Esophagus squamous epithelium (tissue), 5 donors: ENCODE data around the gene STIMATE. TPM values are rescaled to one million over a fixed set of nuclear protein-coding genes. Genes with fewer than 3 reads are reported as not detected.

ENCODE experiments used
- DNase-seq: peaks from one replicate; lab custom pipeline; 2025; lab: John Stamatoyannopoulos, UW
- H3K27ac ChIP-seq, 4 donors: fragments of 200-600 bp; sonication (generic); one replicate each; pipeline ENCODE4 v1.5.1; 2016 to 2019; ENCODE audit warnings: mild to moderate bottlenecking in 1 of 4
- H3K27me3 ChIP-seq, 4 donors: fragments of 200-600 bp; sonication (generic); 1 replicate in 3 of 4; 2 replicates in 1 of 4; pipeline versions ENCODE4 v1.5.1 to v1.6.0; 2017 to 2021; ENCODE audit warnings: antibody characterized with exemption in 1 of 4
- H3K36me3 ChIP-seq, 3 donors: fragments of 200-600 bp; sonication (generic); one replicate each; pipeline ENCODE4 v1.5.1; 2016 to 2019
- H3K4me1 ChIP-seq, 3 donors: fragments of 200-600 bp; sonication (generic); one replicate each; pipeline ENCODE4 v1.5.1; 2017 to 2019
- H3K4me3 ChIP-seq, 4 donors: fragments of 200-600 bp; sonication (generic); 1 replicate in 3 of 4; 2 replicates in 1 of 4; pipeline ENCODE4 v1.5.1; 2016 to 2019; ENCODE audit warnings: mild to moderate bottlenecking in 2 of 4, moderate library complexity in 1 of 4
- H3K9me3 ChIP-seq, 3 donors: fragments of 200-600 bp; sonication (generic); one replicate each; pipeline ENCODE4 v1.5.1; 2016 to 2019
- CTCF ChIP-seq, 6 experiments: fragments of 450-650 bp in 4 of 6; fragments of 200-600 bp in 2 of 6; sonication (generic) in 2 of 6; IDR thresholded peaks; one replicate each; pipeline ENCODE4 v1.5.1; 2016 to 2019; ENCODE audit warnings: antibody characterized with exemption in 6 of 6, mild to moderate bottlenecking in 4 of 6, moderate library complexity in 4 of 6
- POLR2A ChIP-seq, 4 donors: fragments of 450-650 bp; IDR thresholded peaks; one replicate each; pipeline ENCODE4 v1.6.1; 2017; ENCODE audit warnings: antibody characterized with exemption in 4 of 4, mild to moderate bottlenecking in 4 of 4, moderate library complexity in 3 of 4
- WGBS, 2 donors: methylation state at CpG; one replicate each; pipeline ENCODE4 v1.1.5; 2018; 5-methylcytosine and 5-hydroxymethylcytosine counted together
- intact Hi-C: fragments of 100-400 bp; cut with DNase I; formaldehyde crosslinking; loops from one replicate; pipeline ENCODE4 v1.15.0; 2022
- total RNA-seq, 4 donors: library from RNA; depleted of rRNA; stranded (reverse); fragments of >200 nt; gene quantifications; one replicate each; pipeline ENCODE4 v1.1.0, GENCODE V29; 2016
- donor health status: DM: yes; HTN: yes; CAD: no.

Gene STIMATE
- total RNA-seq, 4 donors from 2014 or later, result 7.0 to 14.7 (median 12.4) TPM

GRCh38 chr3:52891615-52892081 lies 5.7 kb downstream of the STIMATE start:
- peak overlapping the region in 3 of 4 donors; percentile 56 to 86 (median 66) for H3K27ac ChIP-seq
- H3K27me3 ChIP-seq, result no peaks in the 10 kb centered on the region
- 46 to 69% methylated on average over 2 of the region's 2 CpGs for WGBS, 2 donors
- no peaks in the 10 kb centered on the region for H3K9me3 ChIP-seq
- no peak overlapping the region for H3K4me3 ChIP-seq
- TF ChIP-seq POLR2A (IDR thresholded peaks at IDR 0.05) (no peak), CTCF (IDR thresholded peaks at IDR 0.05) (no peak)
- no peaks in the 10 kb centered on the region for H3K36me3 ChIP-seq
- no peak for DNase-seq
- peaks cover 12 to 62% (median 27%) of the 10 kb centered on the region in 3 donors for H3K4me1 ChIP-seq
- intact Hi-C loops, result no loop called here

- H3K4me3 ChIP-seq, result no peak overlapping the region
- H3K9me3 ChIP-seq, result no peaks in the 10 kb centered on the region
- H3K27ac ChIP-seq, result peak overlapping the region in 3 of 4 donors; percentile 45 to 56 (median 46)
- peaks cover 12 to 62% (median 24%) of the 10 kb centered on the region in 3 donors for H3K4me1 ChIP-seq
- TF ChIP-seq CTCF (IDR thresholded peaks at IDR 0.05) (no peak), POLR2A (IDR thresholded peaks at IDR 0.05) (no peak)
- intact Hi-C loops, result no loop called here
- H3K27me3 ChIP-seq, result no peaks in the 10 kb centered on the region
- WGBS, 2 donors, result 66 to 77% methylated on average over 7 of the region's 9 CpGs
- DNase-seq, result no peak
- peaks cover 0 to under 1% (median 0%) of the 10 kb centered on the region in 3 donors for H3K36me3 ChIP-seq
These were observed 6.2 kb downstream of the STIMATE start for GRCh38 chr3:52891164-52891563.

- peak overlapping the region in 1 of 4 donors; percentile 45 for H3K27ac ChIP-seq
- no peak for TF ChIP-seq CTCF (IDR thresholded peaks at IDR 0.05)
- TF ChIP-seq POLR2A (IDR thresholded peaks at IDR 0.05), result no peak
- peaks cover 12 to 60% (median 20%) of the 10 kb centered on the region in 3 donors for H3K4me1 ChIP-seq
- H3K4me3 ChIP-seq, result no peak overlapping the region
- H3K9me3 ChIP-seq, result no peaks in the 10 kb centered on the region
- 55 to 82% methylated on average over 5 of the region's 5 CpGs for WGBS, 2 donors
- peaks cover 0 to 4% (median 0%) of the 10 kb centered on the region in 3 donors for H3K36me3 ChIP-seq
- no peak for DNase-seq
- intact Hi-C loops, result no loop called here
- no peaks in the 10 kb centered on the region for H3K27me3 ChIP-seq
These were observed 6.6 kb downstream of the STIMATE start for GRCh38 chr3:52890735-52891134.

- intact Hi-C loops, result no loop called here
- no peak overlapping the region for H3K27ac ChIP-seq
- no peaks in the 10 kb centered on the region for H3K9me3 ChIP-seq
- TF ChIP-seq CTCF (IDR thresholded peaks at IDR 0.05) (no peak), POLR2A (IDR thresholded peaks at IDR 0.05) (no peak)
- H3K4me3 ChIP-seq, result no peak overlapping the region
- 92 to 96% methylated on average over 6 to 8 of the region's 8 CpGs for WGBS, 2 donors
- H3K36me3 ChIP-seq, result peaks cover 0 to 11% (median 0%) of the 10 kb centered on the region in 3 donors
- H3K27me3 ChIP-seq, result no peaks in the 10 kb centered on the region
- DNase-seq, result no peak
- H3K4me1 ChIP-seq, result peaks cover 12 to 51% (median 17%) of the 10 kb centered on the region in 3 donors
These were observed 7.4 kb downstream of the STIMATE start for GRCh38 chr3:52889901-52890300.

GRCh38 chr3:52887166-52887565 lies 10.2 kb downstream of the STIMATE start:
- no peak overlapping the region for H3K4me3 ChIP-seq
- H3K27ac ChIP-seq, result no peak overlapping the region
- no peak for DNase-seq
- H3K4me1 ChIP-seq, result peaks cover 9 to 24% (median 9%) of the 10 kb centered on the region in 3 donors
- TF ChIP-seq POLR2A (IDR thresholded peaks at IDR 0.05), result no peak
- TF ChIP-seq CTCF (IDR thresholded peaks at IDR 0.05), result no peak
- intact Hi-C loops, result no loop called here
- H3K27me3 ChIP-seq, result no peaks in the 10 kb centered on the region
- no peaks in the 10 kb centered on the region for H3K9me3 ChIP-seq
- peaks cover 0 to 11% (median 0%) of the 10 kb centered on the region in 3 donors for H3K36me3 ChIP-seq
- 86 to 96% methylated on average over 3 to 4 of the region's 4 CpGs for WGBS, 2 donors
